OCI-LY3 (cell line): ENCODE measurements around the gene ALDH16A1.
"Not testable (repeated sequence)": the region's sequence is repeated elsewhere in the genome, so short reads cannot be mapped to it uniquely, and the experiment has no call there.

Experiments used
- H2AFZ ChIP-seq: fragments of 200-600, 300-600 bp; shearing (Covaris generic); 2 replicates; pipeline ENCODE4 v1.6.0; 2014; ENCODE audit warnings: antibody characterized with exemption, low read depth, low read length
- H3K27ac ChIP-seq: fragments of 200-600, 300-600 bp; sonication (generic); 2 replicates; pipeline ENCODE4 v1.5.1; 2014; ENCODE audit warnings: mild to moderate bottlenecking, low read length, moderate library complexity, mixed read lengths
- H3K27me3 ChIP-seq: fragments of 200-600, 300-600 bp; sonication (generic); 2 replicates; pipeline ENCODE4 v1.6.1; 2014; ENCODE audit warnings: low read depth, low read length, mixed read lengths
- H3K36me3 ChIP-seq: fragments of 200-600, 300-600 bp; sonication (generic); replicated peaks from 2 replicates; pipeline ENCODE3; 2014; ENCODE audit warnings: low read depth, low read length, mixed read lengths
- H3K4me1 ChIP-seq: fragments of 300-600, 200-600 bp; sonication (generic); 2 replicates; pipeline ENCODE4 v1.6.1; 2014; ENCODE audit warnings: low read length, mixed read lengths
- H3K4me2 ChIP-seq: fragments of 200-600, 300-600 bp; sonication (generic); 2 replicates; pipeline ENCODE4 v1.6.1; 2014; ENCODE audit warnings: low read length, mixed read lengths
- H3K4me3 ChIP-seq: fragments of 300-600, 200-600 bp; sonication (generic); 2 replicates; pipeline ENCODE4 v1.5.1; 2014; ENCODE audit warnings: antibody characterized with exemption, mild to moderate bottlenecking, low read length, moderate library complexity
- H3K79me2 ChIP-seq: fragments of 300-600, 200-600 bp; shearing (Covaris generic); 2 replicates; pipeline ENCODE4 v1.6.1; 2014; ENCODE audit warnings: mild to moderate bottlenecking, low read length, mixed read lengths
- H3K9ac ChIP-seq: fragments of 300-600, 200-600 bp; shearing (Covaris generic); 2 replicates; pipeline ENCODE4 v1.6.0; 2014; ENCODE audit warnings: mild to moderate bottlenecking, low read length, moderate library complexity
- H3K9me3 ChIP-seq: fragments of 200-600, 300-600 bp; shearing (Covaris generic); 2 replicates; pipeline ENCODE4 v1.6.1; 2014; ENCODE audit warnings: low read length, mixed read lengths; ENCODE audit not compliant: insufficient read depth
- H4K20me1 ChIP-seq: fragments of 200-600, 300-600 bp; sonication (generic); 2 replicates; pipeline ENCODE4 v1.6.1; 2016; ENCODE audit warnings: low read length, mixed read lengths; ENCODE audit not compliant: insufficient read depth
- EZH2phosphoT487 ChIP-seq: fragments of 200-600 bp; shearing (Covaris generic); IDR thresholded peaks from 2 replicates; pipeline ENCODE4 v1.6.1; 2018; ENCODE audit warnings: antibody characterized with exemption, mixed run types, low read depth
- TF ChIP-seq, protein P1 (sequence below): fragments of 200-600, 300-600 bp; sonication (generic); IDR thresholded peaks from 2 replicates; pipeline ENCODE4 v1.5.1; 2014; ENCODE audit warnings: antibody characterized with exemption, low read length, low read depth

ALDH16A1 gene

DNA sequence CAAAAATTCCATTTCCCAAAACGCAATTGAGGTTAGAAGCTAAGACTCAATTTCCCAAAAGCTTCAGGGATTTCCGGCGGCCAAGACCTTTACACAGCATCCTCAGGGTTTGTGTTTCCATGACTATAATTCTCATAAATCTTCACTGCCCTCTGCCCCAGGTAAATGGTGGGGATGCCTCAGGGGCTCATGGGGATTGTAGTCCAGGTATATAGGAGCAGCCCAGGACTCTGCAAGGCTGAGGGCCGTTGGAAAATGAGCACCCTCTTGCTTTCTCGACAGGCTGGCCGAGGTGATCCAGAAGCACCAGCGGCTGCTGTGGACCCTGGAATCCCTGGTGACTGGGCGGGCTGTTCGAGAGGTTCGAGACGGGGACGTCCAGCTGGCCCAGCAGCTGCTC is 6.4 kb downstream of the ALDH16A1 start:
- Histone ChIP-seq H3K27ac (no peak overlapping the region), H3K4me3 (no peak overlapping the region), H2AFZ (no peak overlapping the region), H3K9me3 (no peaks in the 10 kb centered on the region), H3K4me2 (no peak overlapping the region), H3K79me2 (peaks cover 4% of the 10 kb centered on the region), H3K9ac (no peak overlapping the region), H3K4me1 (peaks cover 8% of the 10 kb centered on the region), H3K36me3 (peaks cover 11% of the 10 kb centered on the region), H4K20me1 (no peaks in the 10 kb centered on the region), H3K27me3 (no peaks in the 10 kb centered on the region)
- no peak for TF ChIP-seq EZH2phosphoT487
- TF ChIP-seq, protein P1, sequence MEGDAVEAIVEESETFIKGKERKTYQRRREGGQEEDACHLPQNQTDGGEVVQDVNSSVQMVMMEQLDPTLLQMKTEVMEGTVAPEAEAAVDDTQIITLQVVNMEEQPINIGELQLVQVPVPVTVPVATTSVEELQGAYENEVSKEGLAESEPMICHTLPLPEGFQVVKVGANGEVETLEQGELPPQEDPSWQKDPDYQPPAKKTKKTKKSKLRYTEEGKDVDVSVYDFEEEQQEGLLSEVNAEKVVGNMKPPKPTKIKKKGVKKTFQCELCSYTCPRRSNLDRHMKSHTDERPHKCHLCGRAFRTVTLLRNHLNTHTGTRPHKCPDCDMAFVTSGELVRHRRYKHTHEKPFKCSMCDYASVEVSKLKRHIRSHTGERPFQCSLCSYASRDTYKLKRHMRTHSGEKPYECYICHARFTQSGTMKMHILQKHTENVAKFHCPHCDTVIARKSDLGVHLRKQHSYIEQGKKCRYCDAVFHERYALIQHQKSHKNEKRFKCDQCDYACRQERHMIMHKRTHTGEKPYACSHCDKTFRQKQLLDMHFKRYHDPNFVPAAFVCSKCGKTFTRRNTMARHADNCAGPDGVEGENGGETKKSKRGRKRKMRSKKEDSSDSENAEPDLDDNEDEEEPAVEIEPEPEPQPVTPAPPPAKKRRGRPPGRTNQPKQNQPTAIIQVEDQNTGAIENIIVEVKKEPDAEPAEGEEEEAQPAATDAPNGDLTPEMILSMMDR, result no peak

DNA sequence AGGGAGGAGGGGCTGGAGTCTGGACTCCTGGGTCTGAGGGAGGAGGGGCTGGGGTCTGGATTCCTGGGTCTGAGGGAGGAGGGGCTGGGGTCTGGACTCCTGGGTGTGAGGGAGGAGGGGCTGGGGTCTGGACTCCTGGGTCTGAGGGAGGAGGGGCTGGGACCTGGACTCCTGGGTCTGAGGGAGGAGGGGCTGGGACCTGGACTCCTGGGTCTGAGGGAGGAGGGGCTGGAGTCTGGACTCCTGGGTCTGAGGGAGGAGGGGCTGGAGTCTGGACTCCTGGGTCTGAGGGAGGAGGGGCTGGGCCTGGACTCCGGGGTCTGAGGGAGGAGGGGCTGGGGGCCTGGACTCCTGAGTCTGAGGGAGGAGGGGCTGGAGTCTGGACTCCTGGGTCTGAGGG is 8.1 kb downstream of the ALDH16A1 start:
- H3K79me2 ChIP-seq, H3K27me3 ChIP-seq, H3K4me3 ChIP-seq, H3K9me3 ChIP-seq, H3K27ac ChIP-seq, H2AFZ ChIP-seq, H3K4me2 ChIP-seq, H3K9ac ChIP-seq, H3K4me1 ChIP-seq, H4K20me1 ChIP-seq: not testable (repeated sequence)
- H3K36me3 ChIP-seq, result peaks cover 14% of the 10 kb centered on the region

DNA sequence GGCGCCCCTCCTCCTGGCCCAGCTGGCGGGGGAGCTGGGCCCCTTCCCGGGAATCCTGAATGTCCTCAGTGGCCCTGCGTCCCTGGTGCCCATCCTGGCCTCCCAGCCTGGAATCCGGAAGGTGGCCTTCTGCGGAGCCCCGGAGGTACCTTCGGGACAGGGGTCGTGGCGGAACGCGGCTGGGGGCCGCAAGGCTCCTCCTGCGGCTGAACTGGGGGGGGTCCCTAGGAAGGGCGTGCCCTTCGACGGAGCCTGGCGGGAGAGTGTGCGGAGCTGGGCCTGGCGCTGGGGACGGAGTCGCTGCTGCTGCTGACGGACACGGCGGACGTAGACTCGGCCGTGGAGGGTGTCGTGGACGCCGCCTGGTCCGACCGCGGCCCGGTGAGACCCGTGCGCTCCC is 8.6 kb downstream of the ALDH16A1 start:
- H3K79me2 ChIP-seq, result no peaks in the 10 kb centered on the region
- no peak overlapping the region for H3K27ac ChIP-seq
- H3K9ac ChIP-seq, result no peak overlapping the region
- H3K4me1 ChIP-seq, result peaks cover 5% of the 10 kb centered on the region; the same call in 1 of the 2 replicates
- no peak overlapping the region for H3K4me3 ChIP-seq
- no peak overlapping the region for H3K4me2 ChIP-seq
- no peaks in the 10 kb centered on the region for H3K27me3 ChIP-seq
- TF ChIP-seq, protein P1, result no peak
- TF ChIP-seq EZH2phosphoT487, result no peak
- H3K36me3 ChIP-seq, result peaks cover 16% of the 10 kb centered on the region
- H2AFZ ChIP-seq, result no peak overlapping the region
- H3K9me3 ChIP-seq, result no peaks in the 10 kb centered on the region
- no peaks in the 10 kb centered on the region for H4K20me1 ChIP-seq

DNA sequence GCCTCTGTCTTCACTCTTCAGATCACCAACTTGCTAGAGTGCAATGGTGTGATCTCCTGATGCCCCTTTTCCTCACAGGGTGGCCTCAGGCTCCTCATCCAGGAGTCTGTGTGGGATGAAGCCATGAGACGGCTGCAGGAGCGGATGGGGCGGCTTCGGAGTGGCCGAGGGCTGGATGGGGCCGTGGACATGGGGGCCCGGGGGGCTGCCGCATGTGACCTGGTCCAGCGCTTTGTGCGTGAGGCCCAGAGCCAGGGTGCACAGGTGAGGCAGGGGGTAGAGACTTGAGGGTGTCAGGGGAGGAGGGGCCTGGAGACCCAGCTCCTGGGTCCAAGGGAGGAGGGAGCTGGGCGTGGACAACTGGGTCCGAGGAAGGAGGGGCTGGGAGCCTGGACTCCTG is 9.5 kb downstream of the ALDH16A1 start:
- H3K9me3 ChIP-seq, result no peaks in the 10 kb centered on the region
- no peaks in the 10 kb centered on the region for H4K20me1 ChIP-seq
- H3K27ac ChIP-seq, result no peak overlapping the region

More for the DNA sequence above, 9.5 kb downstream of the ALDH16A1 start:
- TF ChIP-seq, protein P1, result no peak
- TF ChIP-seq EZH2phosphoT487, result no peak
- Histone ChIP-seq H3K4me2 (no peak overlapping the region), H3K27me3 (no peaks in the 10 kb centered on the region), H3K79me2 (no peaks in the 10 kb centered on the region), H3K36me3 (peaks cover 16% of the 10 kb centered on the region), H3K4me1 (peaks cover 5% of the 10 kb centered on the region; the same call in 1 of the 2 replicates), H2AFZ (no peak overlapping the region), H3K9ac (no peak overlapping the region), H3K4me3 (no peak overlapping the region)
